ENCODE results near the gene IFNA16.
"Not testable (repeated sequence)": the region's sequence is repeated elsewhere in the genome, so short reads cannot be mapped to it uniquely, and the experiment has no call there.

Gene IFNA16

GRCh38 chr9:21217211-21217610 lies at the start of gene IFNA16:
Gene IFNA16 (minus strand): TSS chr9:21217311. CDS start chr9:21217305, 6 bp downstream.
- DNase-seq (ENCODE audit: low spot score), result not testable (repeated sequence)

- DNase-seq (ENCODE audit: low spot score), result no peak
Observed at GRCh38 chr9:21265421-21266189, 48.5 kb upstream of the IFNA16 start.

GRCh38 chr9:21255538-21256212 lies 38.6 kb upstream of the IFNA16 start:
- DNase-seq (ENCODE audit: low spot score), result no peak

GRCh38 chr9:21252721-21253547 lies 35.8 kb upstream of the IFNA16 start:
- DNase-seq (ENCODE audit: low spot score), result peak; percentile 72

- no peak for DNase-seq (ENCODE audit: low spot score)
Observed at GRCh38 chr9:21251638-21252037, 34.5 kb upstream of the IFNA16 start.

- DNase-seq (ENCODE audit: low spot score), result no peak
Observed at GRCh38 chr9:21251190-21251589, 34.1 kb upstream of the IFNA16 start.

- DNase-seq (ENCODE audit: low spot score), result no peak
Observed at GRCh38 chr9:21244836-21245235, 27.7 kb upstream of the IFNA16 start.

- no peak for DNase-seq (ENCODE audit: low spot score)
Observed at GRCh38 chr9:21239911-21240310, 22.8 kb upstream of the IFNA16 start, which contains the start of gene IFNA14. Gene IFNA14 (minus strand): TSS chr9:21240005. CDS start chr9:21239935, 70 bp downstream.

- not testable (repeated sequence) for DNase-seq (ENCODE audit: low spot score)
Observed at GRCh38 chr9:21236360-21236714, 19.2 kb upstream of the IFNA16 start.

GRCh38 chr9:21235468-21236359 lies 18.6 kb upstream of the IFNA16 start:
- peak; percentile 80 for DNase-seq (ENCODE audit: low spot score)

GRCh38 chr9:21234153-21234687 lies 17.1 kb upstream of the IFNA16 start:
- no peak for DNase-seq (ENCODE audit: low spot score)

- no peak for DNase-seq (ENCODE audit: low spot score)
Observed at GRCh38 chr9:21233258-21233657, 16.1 kb upstream of the IFNA16 start.

- no peak for DNase-seq (ENCODE audit: low spot score)
Observed at GRCh38 chr9:21228122-21228521, 11.0 kb upstream of the IFNA16 start, which contains the start of gene IFNA17. Gene IFNA17 (minus strand): TSS chr9:21228222. CDS start chr9:21228173, 49 bp downstream.

- peak; percentile 34 for DNase-seq (ENCODE audit: low spot score)
Observed at GRCh38 chr9:21213411-21214326, 3.4 kb downstream of the IFNA16 start.

- not testable (repeated sequence) for DNase-seq (ENCODE audit: low spot score)
Observed at GRCh38 chr9:21212160-21212559, 5.0 kb downstream of the IFNA16 start.

GRCh38 chr9:21210782-21211181 lies 6.3 kb downstream of the IFNA16 start:
- DNase-seq (ENCODE audit: low spot score), result not testable (repeated sequence)

GRCh38 chr9:21210311-21210710 lies 6.8 kb downstream of the IFNA16 start:
- DNase-seq (ENCODE audit: low spot score), result no peak

GRCh38 chr9:21207043-21207442 lies 10.1 kb downstream of the IFNA16 start, which contains the start of gene IFNA10:
Gene IFNA10 (minus strand): TSS chr9:21207143. CDS start chr9:21207097, 46 bp downstream.
- DNase-seq (ENCODE audit: low spot score), result not testable (repeated sequence)

- DNase-seq (ENCODE audit: low spot score), result no peak
Observed at GRCh38 chr9:21205204-21205603, 11.9 kb downstream of the IFNA16 start.

- not testable (repeated sequence) for DNase-seq (ENCODE audit: low spot score)
Observed at GRCh38 chr9:21202105-21202504, 15.0 kb downstream of the IFNA16 start, which contains the start of gene IFNA7. Gene IFNA7 (minus strand): TSS chr9:21202205. CDS start chr9:21202165, 40 bp downstream.
